ENCODE results near the gene KDM5A. TPM values are rescaled to one million over a fixed set of nuclear protein-coding genes. Genes with fewer than 3 reads are reported as not detected.
"Not testable (repeated sequence)": the region's sequence is repeated elsewhere in the genome, so short reads cannot be mapped to it uniquely, and the experiment has no call there.

KDM5A gene
- 27.3 TPM for total RNA-seq
- long read RNA-seq, transcript KDM5A-203 (2 exons, 401 nt), result major isoform, 10 of 47 reads
- long read RNA-seq, partial matches to known transcripts, result 32 of 47 reads
- long read RNA-seq, other reads (novel, unspliced or antisense), result 5 of 47 reads

- DNase-seq (peak; percentile 92), ATAC-seq (peak; percentile 99)
- intact Hi-C loops (cut with micrococcal nuclease), result no loop called here
Observed at GRCh38 chr12:389142-390096, at the start of gene KDM5A. Gene KDM5A (minus strand): TSS chr12:389320. CDS start chr12:389091, 229 bp downstream.

- intact Hi-C loops (cut with micrococcal nuclease); DNase-seq; ATAC-seq: not testable (repeated sequence)
Observed at GRCh38 chr12:435737-436136, 46.6 kb upstream of the KDM5A start.

- no peak for ATAC-seq
- intact Hi-C loops (cut with micrococcal nuclease), result no loop called here
Observed at GRCh38 chr12:422526-422925, 33.4 kb upstream of the KDM5A start.

GRCh38 chr12:418432-418831 is 29.3 kb upstream of the KDM5A start:
- intact Hi-C loops (cut with micrococcal nuclease), result no loop called here
- ATAC-seq, result no peak
- DNase-seq, result no peak

More at GRCh38 chr12:422526-422925, 33.4 kb upstream of the KDM5A start:
- DNase-seq, result no peak

- no peak for ATAC-seq
- intact Hi-C loops (cut with micrococcal nuclease), result no loop called here
- no peak for DNase-seq
Observed at GRCh38 chr12:414859-415258, 25.7 kb upstream of the KDM5A start.

- no peak for ATAC-seq
- DNase-seq, result no peak
- intact Hi-C loops (cut with micrococcal nuclease), result no loop called here
Observed at GRCh38 chr12:402029-402389, 12.9 kb upstream of the KDM5A start.

- intact Hi-C loops (cut with micrococcal nuclease), result no loop called here
- ATAC-seq, result peak; percentile 100
- peak; percentile 92 for DNase-seq
Observed at GRCh38 chr12:401235-402028, 12.3 kb upstream of the KDM5A start, which contains the start of gene CCDC77. Gene CCDC77 (plus strand): TSS chr12:401644. CDS start chr12:409384, 7,740 bp downstream.

- no peak for ATAC-seq
- no peak for DNase-seq
Observed at GRCh38 chr12:400828-401227, 11.7 kb upstream of the KDM5A start.

GRCh38 chr12:388541-389141 is 479 bp downstream of the KDM5A start:
- intact Hi-C loops (cut with micrococcal nuclease), result no loop called here
- DNase-seq, result peak; percentile 49
- peak; percentile 48 for ATAC-seq

More at GRCh38 chr12:400828-401227, 11.7 kb upstream of the KDM5A start:
- intact Hi-C loops (cut with micrococcal nuclease), result no loop called here

- ATAC-seq, result no peak
- intact Hi-C loops (cut with micrococcal nuclease), result no loop called here
- no peak for DNase-seq
Observed at GRCh38 chr12:388012-388411, 1.1 kb downstream of the KDM5A start.

GRCh38 chr12:386651-387050 is 2.5 kb downstream of the KDM5A start:
- no peak for ATAC-seq
- DNase-seq, result no peak
- intact Hi-C loops (cut with micrococcal nuclease), result no loop called here

- ATAC-seq; DNase-seq; intact Hi-C loops (cut with micrococcal nuclease): not testable (repeated sequence)
Observed at GRCh38 chr12:370739-371485, 18.2 kb downstream of the KDM5A start.

GRCh38 chr12:367972-368371 is 21.1 kb downstream of the KDM5A start:
- no peak for ATAC-seq
- no peak for DNase-seq
- intact Hi-C loops (cut with micrococcal nuclease), result no loop called here

GRCh38 chr12:366820-367219 is 22.3 kb downstream of the KDM5A start:
- ATAC-seq (no peak), DNase-seq (no peak)
- intact Hi-C loops (cut with micrococcal nuclease), result no loop called here

- intact Hi-C loops (cut with micrococcal nuclease), result no loop called here
- no peak for ATAC-seq
Observed at GRCh38 chr12:359091-359490, 30.0 kb downstream of the KDM5A start.

GRCh38 chr12:356276-356988 is 32.7 kb downstream of the KDM5A start:
- intact Hi-C loops (cut with micrococcal nuclease), result no loop called here
- DNase-seq (no peak), ATAC-seq (no peak)

More at GRCh38 chr12:359091-359490, 30.0 kb downstream of the KDM5A start:
- no peak for DNase-seq

GRCh38 chr12:351197-351596 is 37.9 kb downstream of the KDM5A start:
- DNase-seq; intact Hi-C loops (cut with micrococcal nuclease); ATAC-seq: not testable (repeated sequence)

- ATAC-seq; DNase-seq; intact Hi-C loops (cut with micrococcal nuclease): not testable (repeated sequence)
Observed at GRCh38 chr12:349625-350024, 39.5 kb downstream of the KDM5A start.

Measured in left ventricle myocardium superior (tissue), 1 donor.